ENCODE data around the gene CRACDL. TPM values are rescaled to one million over a fixed set of nuclear protein-coding genes. Genes with fewer than 3 reads are reported as not detected.

The CRACDL gene
- total and polyA plus RNA-seq, 12 donors, result 0.33 to 3.4 (median 2.1) TPM

DNA sequence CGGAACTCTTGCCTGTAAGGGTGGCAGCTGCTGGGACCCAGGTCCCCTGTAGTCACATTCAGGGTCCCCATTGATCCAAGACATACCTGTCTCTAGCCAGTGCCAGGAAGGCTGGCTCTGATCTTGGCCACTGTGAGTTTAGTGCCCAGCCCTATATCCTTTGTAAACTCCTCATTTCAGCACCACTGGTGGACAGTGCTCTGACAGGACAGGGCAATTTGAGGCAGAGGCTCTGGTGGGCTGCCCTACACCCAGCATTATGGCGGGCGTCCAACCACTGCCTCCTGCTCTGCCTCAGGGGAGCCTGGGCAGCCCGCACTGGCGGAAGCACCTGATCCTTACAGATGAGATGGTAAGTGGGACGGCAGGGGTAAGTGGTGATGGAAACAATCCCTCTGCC is 149.8 kb downstream of the CRACDL start:
- no peak overlapping the region for H3K4me3 ChIP-seq
- no peaks in the 10 kb centered on the region for H3K27me3 ChIP-seq
- TF ChIP-seq, protein P1, sequence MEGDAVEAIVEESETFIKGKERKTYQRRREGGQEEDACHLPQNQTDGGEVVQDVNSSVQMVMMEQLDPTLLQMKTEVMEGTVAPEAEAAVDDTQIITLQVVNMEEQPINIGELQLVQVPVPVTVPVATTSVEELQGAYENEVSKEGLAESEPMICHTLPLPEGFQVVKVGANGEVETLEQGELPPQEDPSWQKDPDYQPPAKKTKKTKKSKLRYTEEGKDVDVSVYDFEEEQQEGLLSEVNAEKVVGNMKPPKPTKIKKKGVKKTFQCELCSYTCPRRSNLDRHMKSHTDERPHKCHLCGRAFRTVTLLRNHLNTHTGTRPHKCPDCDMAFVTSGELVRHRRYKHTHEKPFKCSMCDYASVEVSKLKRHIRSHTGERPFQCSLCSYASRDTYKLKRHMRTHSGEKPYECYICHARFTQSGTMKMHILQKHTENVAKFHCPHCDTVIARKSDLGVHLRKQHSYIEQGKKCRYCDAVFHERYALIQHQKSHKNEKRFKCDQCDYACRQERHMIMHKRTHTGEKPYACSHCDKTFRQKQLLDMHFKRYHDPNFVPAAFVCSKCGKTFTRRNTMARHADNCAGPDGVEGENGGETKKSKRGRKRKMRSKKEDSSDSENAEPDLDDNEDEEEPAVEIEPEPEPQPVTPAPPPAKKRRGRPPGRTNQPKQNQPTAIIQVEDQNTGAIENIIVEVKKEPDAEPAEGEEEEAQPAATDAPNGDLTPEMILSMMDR (IDR thresholded peaks at IDR 0.05), result no peak
- TF ChIP-seq POLR2A (IDR thresholded peaks at IDR 0.05), result no peak
- intact Hi-C loops (cut with DNase I), result no loop called here
- H3K36me3 ChIP-seq (replicated peaks in 1 of 2), result no peaks in the 10 kb centered on the region
- DNase-seq, result no peak
- no peak overlapping the region for H3K27ac ChIP-seq
- 83 to 92% (median 86%) methylated on average over 6 of the region's 6 CpGs for WGBS, 4 donors
- H3K4me1 ChIP-seq (replicated peaks in 1 of 2), result no peaks in the 10 kb centered on the region
- no peaks in the 10 kb centered on the region for H3K9me3 ChIP-seq (replicated peaks in 1 of 3)

DNA sequence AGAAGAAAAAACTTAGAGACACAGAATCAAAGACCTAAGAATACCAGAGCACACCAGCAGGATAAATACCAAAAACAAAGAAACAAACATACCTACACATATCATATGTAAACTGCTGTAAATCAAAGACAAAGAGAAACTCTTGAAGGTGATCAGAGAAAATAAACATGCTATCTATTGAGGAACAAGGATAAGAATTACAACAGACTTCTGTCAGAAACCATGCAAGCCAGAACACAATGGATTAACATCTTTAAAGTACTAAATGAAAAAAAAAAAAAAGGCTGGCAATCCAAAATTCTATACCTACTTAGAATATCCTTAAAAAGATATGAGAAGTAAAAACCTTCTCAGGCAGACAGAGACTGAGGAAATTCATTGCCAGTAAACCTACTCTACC is 153.5 kb downstream of the CRACDL start:
- Histone ChIP-seq H3K4me3 (no peak overlapping the region), H3K9me3 (replicated peaks in 1 of 3) (no peaks in the 10 kb centered on the region), H3K4me1 (replicated peaks in 1 of 2) (no peaks in the 10 kb centered on the region), H3K27me3 (no peaks in the 10 kb centered on the region), H3K27ac (no peak overlapping the region), H3K36me3 (replicated peaks in 1 of 2) (no peaks in the 10 kb centered on the region)
- TF ChIP-seq, protein P1 (IDR thresholded peaks at IDR 0.05), result no peak
- no peak for TF ChIP-seq POLR2A (IDR thresholded peaks at IDR 0.05)
- intact Hi-C loops (cut with DNase I), result no loop called here
- no peak for DNase-seq

DNA sequence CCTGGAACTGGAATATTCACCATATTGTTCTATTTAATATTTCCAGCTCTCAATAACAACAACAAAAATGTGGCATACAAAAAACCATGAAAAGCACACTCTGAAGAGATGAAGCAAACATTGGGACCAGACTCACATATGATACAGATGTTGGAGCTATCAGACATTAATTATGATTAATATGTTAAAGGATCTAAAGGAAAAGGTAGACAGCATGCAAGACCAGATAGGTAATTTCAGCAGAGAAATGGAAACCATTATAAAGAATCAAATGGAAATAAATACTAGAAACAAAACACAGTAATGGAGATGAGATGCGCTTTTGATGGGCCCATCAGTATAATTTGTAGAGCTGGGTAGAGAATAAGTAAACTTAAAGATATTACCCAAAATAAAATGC is 154.2 kb downstream of the CRACDL start:
- H3K27me3 ChIP-seq, result no peaks in the 10 kb centered on the region
- no peaks in the 10 kb centered on the region for H3K4me1 ChIP-seq (replicated peaks in 1 of 2)
- no peak overlapping the region for H3K27ac ChIP-seq
- H3K9me3 ChIP-seq (replicated peaks in 1 of 3), result no peaks in the 10 kb centered on the region
- 87 to 93% (median 90%) methylated on average over 1 of the region's 1 CpG for WGBS, 4 donors
- no peak for TF ChIP-seq POLR2A (IDR thresholded peaks at IDR 0.05)
- TF ChIP-seq, protein P1 (IDR thresholded peaks at IDR 0.05), result no peak
- intact Hi-C loops (cut with DNase I), result no loop called here
- H3K36me3 ChIP-seq (replicated peaks in 1 of 2), result no peaks in the 10 kb centered on the region
- no peak for DNase-seq
- H3K4me3 ChIP-seq, result no peak overlapping the region

DNA sequence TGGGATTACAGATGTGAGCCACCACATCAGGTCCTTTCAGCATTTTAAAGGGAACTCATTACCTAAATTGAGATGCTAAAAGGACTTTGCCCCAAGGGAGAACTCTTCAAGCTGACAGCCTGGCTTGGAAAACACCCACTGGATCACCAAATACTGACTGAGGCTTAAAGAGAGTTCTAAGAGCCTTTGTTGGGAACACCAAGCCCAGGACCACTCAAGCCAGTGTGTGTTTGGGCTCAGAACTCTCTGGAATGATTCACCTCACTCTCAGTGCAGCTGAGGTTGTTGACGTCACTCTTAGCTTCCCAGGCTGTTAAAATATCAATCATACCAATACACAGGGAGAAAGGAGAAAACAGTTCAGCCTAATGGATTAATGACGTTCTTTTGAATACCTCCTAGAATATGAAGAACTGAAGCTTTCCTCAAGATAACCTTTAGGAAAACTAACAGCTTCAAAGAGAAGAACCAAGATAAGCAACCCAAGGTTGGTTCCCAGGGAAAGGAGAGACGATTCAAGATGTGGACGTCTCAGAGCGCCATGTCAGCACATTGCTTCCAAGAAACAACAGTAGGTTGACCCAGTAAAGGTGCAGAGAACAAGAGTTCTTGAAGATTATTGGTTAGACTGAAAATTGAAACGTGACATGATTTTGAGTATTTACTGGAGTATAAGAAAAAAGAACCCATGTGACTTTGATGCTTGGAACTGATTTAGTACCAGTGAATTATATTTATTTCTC is 157.1 kb downstream of the CRACDL start:
- WGBS, 4 donors, result 69 to 74% (median 71%) methylated on average over 6 of the region's 6 CpGs
- intact Hi-C loops (cut with DNase I), result no loop called here

More for the DNA sequence above, 157.1 kb downstream of the CRACDL start:
- Histone ChIP-seq H3K9me3 (replicated peaks in 1 of 3) (no peaks in the 10 kb centered on the region), H3K36me3 (replicated peaks in 1 of 2) (no peaks in the 10 kb centered on the region), H3K27me3 (no peaks in the 10 kb centered on the region), H3K27ac (no peak overlapping the region), H3K4me3 (no peak overlapping the region), H3K4me1 (replicated peaks in 1 of 2) (no peaks in the 10 kb centered on the region)
- no peak for DNase-seq
- TF ChIP-seq, protein P1 (IDR thresholded peaks at IDR 0.05), result no peak
- no peak for TF ChIP-seq POLR2A (IDR thresholded peaks at IDR 0.05)

All from adrenal gland (tissue), 12 donors.